Stromal cell of bone marrow (primary cell): ENCODE data around the gene THBS2.

Experiments used
- DNase-seq: peaks from one replicate; pipeline ENCODE4 v3.0.0-alpha.2; 2012; ENCODE audit warnings: low read depth

THBS2 gene

DNA sequence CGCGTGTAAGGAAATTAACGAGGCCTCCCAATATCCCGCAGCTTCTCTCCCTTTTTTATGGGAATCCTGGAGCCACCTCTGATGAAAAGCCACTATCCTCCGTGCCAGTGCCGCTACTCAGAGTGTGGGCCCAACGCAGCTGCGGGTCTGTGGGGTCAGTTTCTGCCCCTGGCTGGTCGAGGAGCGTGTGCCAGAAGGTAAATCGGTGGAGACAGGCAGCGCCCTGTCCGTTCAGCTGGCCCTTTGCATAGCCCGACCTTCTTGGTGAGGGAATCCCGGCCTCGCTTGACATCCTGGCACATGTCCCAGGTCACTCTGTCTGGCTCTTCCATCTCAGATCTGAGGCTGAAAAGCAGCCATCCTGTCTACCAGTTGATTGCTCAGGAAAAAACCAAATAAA is 4.6 kb downstream of the THBS2 start:
- no peak for DNase-seq

GRCh38 chr6:169248521-169248971 is 5.1 kb downstream of the THBS2 start:
- no peak for DNase-seq

DNA sequence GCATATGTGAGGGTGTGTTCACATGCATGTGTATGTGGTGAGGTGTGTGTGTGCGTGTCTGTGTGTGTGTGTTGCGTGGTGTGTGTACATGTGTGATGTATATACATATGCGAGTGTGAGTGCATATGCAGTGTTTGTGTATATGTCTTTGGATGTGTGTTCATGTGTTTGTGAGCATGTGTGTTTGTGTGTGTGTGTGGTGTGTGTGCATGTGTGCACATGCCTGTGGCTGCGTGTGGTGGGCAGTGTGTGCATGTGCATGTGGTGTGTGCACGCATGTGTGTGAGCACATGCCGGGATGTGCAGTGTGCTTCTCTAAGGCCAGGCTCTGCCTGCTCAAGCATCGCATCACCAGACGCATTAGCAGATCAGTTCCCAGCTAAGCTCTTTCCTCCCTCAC is 5.7 kb downstream of the THBS2 start:
- DNase-seq: no peak

GRCh38 chr6:169247419-169247818 is 6.2 kb downstream of the THBS2 start:
- DNase-seq: no peak

DNA sequence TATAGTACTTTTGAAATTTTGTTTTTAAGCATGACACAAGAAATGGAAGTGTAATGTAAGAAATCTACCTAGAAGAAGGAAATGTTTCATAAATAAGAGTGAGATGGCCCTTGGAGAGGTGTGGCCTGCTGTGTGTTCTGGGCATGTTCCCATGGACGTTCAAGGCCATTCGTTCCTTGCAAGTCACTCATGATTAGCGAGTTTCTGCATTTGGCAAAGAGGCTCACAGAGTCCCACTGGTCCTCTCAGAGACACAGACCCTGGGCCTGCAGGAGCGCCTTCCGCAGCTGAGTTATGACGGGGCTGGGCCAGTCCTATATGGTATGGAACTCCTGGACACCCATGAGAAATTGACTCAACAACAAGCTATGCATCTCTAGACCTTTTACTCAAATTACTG is 7.2 kb downstream of the THBS2 start:
- DNase-seq: no peak

DNA sequence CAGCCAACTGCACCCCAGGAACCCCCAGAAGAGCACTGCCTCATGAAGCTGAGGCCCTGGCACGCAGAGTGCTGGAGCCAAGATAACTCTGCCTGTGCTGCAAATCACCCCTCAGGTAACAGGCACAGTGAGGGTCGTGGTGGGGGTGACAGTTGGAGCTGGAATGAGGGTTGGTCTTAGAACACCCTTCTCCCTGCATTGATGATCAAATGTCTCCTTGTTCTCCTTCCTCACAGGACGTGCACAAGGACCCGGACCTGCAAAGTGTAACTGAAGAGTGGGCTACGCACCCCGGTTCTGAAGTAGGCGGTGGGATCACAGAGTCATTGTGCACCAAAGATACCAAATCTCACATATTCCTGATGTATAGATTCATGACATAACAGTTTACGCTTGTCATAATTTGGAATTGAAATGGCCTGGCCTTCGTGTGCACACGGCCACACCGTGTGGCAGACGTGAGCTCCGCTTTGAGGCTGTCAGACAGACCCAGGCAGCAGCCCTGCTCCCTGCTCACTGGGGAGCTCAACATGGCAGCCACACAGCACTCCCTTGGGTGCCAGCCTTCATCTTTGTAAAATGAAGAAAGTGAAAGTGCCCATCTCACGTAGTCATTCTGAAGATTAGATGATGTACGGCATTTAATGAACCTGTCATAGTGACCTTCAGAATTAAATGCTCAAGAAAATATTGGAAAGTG is 8.8 kb downstream of the THBS2 start:
- DNase-seq: no peak

DNA sequence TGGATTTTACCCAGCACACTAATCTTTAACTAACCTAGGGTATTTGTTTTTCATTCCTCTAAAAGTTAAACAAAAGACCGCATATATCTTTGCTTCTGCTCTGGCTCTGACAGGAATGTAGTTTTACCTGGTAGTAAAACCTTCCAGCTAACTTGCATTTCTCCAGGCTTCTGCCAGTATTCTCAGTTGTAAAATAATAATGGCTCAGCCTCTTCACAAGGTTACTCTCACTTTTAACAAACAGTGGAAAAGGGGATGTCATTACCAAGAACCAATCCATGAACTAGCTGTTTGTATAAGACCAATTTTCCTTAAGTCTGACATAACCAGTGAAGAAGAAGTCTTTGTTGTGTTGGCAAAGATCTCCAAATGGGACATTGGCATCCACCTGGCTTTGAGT is 10.0 kb downstream of the THBS2 start:
- no peak for DNase-seq

- no peak for DNase-seq
These were observed 10.5 kb downstream of the THBS2 start for GRCh38 chr6:169243186-169243585.

GRCh38 chr6:169241688-169242350 is 11.8 kb downstream of the THBS2 start:
- DNase-seq: no peak

- no peak for DNase-seq
These were observed 12.9 kb downstream of the THBS2 start for GRCh38 chr6:169240591-169241390.

- no peak for DNase-seq
These were observed 13.5 kb downstream of the THBS2 start for GRCh38 chr6:169240125-169240524.

GRCh38 chr6:169239181-169239580 is 14.5 kb downstream of the THBS2 start:
- no peak for DNase-seq

DNA sequence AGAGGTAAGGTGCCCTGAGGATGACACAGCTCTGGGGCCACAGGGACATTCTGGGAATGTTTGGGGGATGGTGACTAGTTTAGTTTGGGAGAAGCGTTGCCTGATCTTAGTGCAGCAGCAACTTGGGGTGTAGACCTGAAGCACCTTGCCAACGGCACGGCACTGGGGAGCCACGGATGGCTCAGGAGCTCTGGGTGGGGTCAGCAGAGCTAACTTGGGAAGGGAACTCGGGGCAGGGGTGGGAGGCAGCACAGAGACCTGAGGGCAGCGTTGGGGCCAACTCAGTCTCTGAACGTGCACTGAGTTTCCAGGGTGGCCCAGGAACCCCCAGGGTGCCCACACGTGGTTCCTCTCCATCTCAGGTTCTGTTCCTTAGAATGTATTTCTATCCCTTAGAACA is 14.9 kb downstream of the THBS2 start:
- DNase-seq: no peak

DNA sequence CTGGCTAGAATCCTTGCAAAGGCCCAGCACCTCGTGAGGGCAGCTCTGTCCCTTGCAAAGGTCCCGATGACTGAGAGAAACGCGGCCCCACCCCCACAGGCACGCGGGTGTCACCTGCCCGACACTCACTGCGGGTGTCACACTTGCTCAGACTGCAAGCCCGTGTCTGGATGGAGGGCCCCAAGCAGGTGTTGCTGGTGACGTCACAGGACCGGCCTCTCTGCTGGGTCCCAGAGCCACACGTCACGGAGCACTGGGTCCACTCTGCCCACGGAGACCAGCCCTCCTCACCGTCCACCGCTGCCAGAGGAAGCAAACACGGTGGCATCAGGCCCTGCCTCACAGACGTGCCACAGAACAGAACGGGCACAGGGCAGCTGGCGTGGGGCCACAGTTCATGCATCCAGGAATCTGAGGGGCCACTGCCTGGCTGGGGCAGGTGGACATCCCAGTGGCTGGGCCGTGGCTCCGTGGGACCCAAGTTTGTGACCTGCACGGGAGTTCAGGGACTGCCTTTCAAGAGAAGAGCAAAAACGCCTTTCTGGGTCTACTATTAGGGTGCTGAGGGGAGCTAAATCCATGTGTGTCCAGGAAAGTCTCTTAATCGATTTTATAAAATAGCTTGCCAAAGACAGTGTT is 16.0 kb downstream of the THBS2 start:
- DNase-seq: no peak

- no peak for DNase-seq
These were observed 16.7 kb downstream of the THBS2 start for GRCh38 chr6:169236988-169237387.

DNA sequence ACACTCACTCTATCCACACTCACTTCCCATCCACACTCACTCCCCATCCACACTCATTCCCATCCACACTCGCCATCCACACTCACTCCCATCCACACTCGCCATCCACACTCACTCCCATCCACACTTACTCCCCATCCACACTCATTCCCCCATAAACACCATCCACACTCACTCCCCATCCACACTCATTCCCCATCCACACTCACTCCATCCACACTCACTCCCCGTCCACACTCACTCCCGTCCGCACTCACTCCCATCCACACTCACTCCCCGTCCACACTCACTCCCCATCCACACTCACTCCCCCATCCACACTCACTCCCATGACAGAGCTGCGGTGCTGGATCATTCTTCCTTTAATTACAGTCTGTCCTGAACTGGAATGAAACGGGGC is 17.1 kb downstream of the THBS2 start:
- no peak for DNase-seq

DNA sequence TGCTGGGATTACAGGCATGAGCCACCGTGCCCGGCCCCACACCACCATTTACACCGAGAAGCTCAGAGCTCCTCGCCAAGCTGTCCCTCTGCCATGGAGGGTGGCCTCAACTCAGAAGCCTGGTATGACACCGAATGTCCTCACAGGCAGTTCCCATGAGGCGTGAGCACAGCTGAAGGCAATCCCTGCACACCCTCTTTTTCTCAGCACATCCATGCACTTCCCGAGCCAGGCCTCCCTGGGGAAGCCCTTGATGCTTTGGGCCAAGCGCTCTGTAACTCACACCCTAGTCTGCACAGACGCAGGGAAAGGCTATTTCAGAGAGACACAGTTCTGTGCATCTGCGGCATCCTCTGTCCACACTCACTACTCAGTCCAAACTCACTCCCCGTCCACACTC is 18.4 kb downstream of the THBS2 start:
- DNase-seq: no peak

- no peak for DNase-seq
These were observed 19.0 kb downstream of the THBS2 start for GRCh38 chr6:169234634-169235033.

DNA sequence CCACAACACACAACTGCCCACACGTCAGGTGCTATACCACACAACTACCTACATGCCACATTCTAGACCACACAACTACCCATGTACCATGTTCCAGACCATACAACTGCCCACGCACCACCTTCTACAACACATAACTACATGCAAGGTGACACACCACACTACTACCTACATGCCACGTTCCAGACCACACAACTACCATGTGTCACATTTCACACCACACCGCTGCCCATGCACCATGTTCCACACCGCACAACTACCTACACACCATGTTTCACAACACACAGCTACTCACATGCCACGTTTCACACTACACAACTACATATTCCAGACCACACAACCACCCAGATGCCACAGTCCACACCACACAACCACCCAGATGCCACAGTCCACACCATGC is 19.8 kb downstream of the THBS2 start:
- no peak for DNase-seq

DNA sequence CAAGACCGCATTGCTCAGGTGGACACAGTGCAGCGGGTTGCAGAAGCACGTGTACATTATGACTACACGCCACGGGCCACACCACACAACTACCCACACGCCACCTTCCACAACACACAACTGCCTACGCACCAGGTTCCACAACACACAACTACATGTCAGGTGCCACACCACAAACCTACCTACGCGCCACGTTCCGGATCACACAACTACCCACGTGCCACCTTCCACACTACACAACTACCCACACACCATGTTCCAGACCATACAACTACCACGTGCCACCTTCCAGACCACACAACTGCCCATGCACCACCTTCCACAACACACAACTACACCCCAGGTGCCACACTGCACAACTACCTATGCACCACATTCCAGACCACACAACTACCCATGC is 20.5 kb downstream of the THBS2 start:
- no peak for DNase-seq

GRCh38 chr6:169232507-169232931 is 21.1 kb downstream of the THBS2 start:
- no peak for DNase-seq

- DNase-seq: no peak
These were observed 21.7 kb downstream of the THBS2 start for GRCh38 chr6:169231790-169232506.
